K562 (cell line): Measurements from ENCODE around the gene GALNT12. TPM values are rescaled to one million over a fixed set of nuclear protein-coding genes. Genes with fewer than 3 reads are reported as not detected.

Source experiments
- ARID3A ChIP-seq: IDR thresholded peaks from 2 replicates; pipeline ENCODE4 v1.6.1; 2012; ENCODE audit warnings: low read depth, low read length, improper control_type of control experiment, borderline replicate concordance
- ELF1 ChIP-seq: fragments of 200-800 bp; sonication (Bioruptor generic); IDR thresholded peaks from 2 replicates; pipeline ENCODE4 v1.6.1; 2016; ENCODE audit warnings: missing genetic modification characterization, missing compliant biosample characterization
- JUNB ChIP-seq: fragments of 450-650 bp; formaldehyde crosslinking; conservative IDR thresholded peaks from 2 replicates; pipeline ENCODE4 v1.4.0; 2020; ENCODE audit warnings: mild to moderate bottlenecking
- MBD2 ChIP-seq: sonication (generic); IDR thresholded peaks from 2 replicates; pipeline ENCODE4 v1.6.1; 2016; ENCODE audit warnings: low read depth, borderline replicate concordance
- MTF1 ChIP-seq: fragments of 250-450 bp; sonication (Bioruptor Pico); IDR thresholded peaks from 2 replicates; pipeline ENCODE4 v1.9.0; 2021; ENCODE audit warnings: moderate library complexity, mild to moderate bottlenecking, inconsistent platforms, borderline replicate concordance
- NR4A1 ChIP-seq, 2 experiments: fragments of 250-450 bp in 1 of 2; fragments of 450-650 bp in 1 of 2; sonication (Bioruptor Pico) in 1 of 2; IDR thresholded peaks; 2 replicates each; pipeline versions ENCODE4 v1.4.0 to v1.6.1; 2016 to 2020; ENCODE audit warnings: mild to moderate bottlenecking in 2 of 2, missing compliant biosample characterization in 1 of 2, missing genetic modification characterization in 1 of 2, moderate library complexity in 1 of 2
- POLR2AphosphoS2 ChIP-seq: IDR thresholded peaks from 2 replicates; pipeline ENCODE4 v1.6.1; 2012; ENCODE audit warnings: low read length, improper control_type of control experiment
- RBM39 ChIP-seq: fragments of 200-400 bp; formaldehyde crosslinking; optimal IDR thresholded peaks from 2 replicates; pipeline ENCODE3; 2018; ENCODE audit warnings: low read depth, low read length
- SMARCE1 ChIP-seq: fragments of 450-650 bp; IDR thresholded peaks from 2 replicates; pipeline ENCODE4 v1.7.1; 2016; ENCODE audit warnings: mild to moderate bottlenecking
- TSHZ1 ChIP-seq: fragments of 250-450 bp; sonication (Bioruptor Pico); IDR thresholded peaks from 2 replicates; pipeline ENCODE4 v1.4.0; 2020; ENCODE audit warnings: mild to moderate bottlenecking, moderate library complexity
- ZBTB1 ChIP-seq: sonication (generic); formaldehyde crosslinking; IDR thresholded peaks from 2 replicates; pipeline ENCODE4 v1.8.1; 2023; ENCODE audit warnings: missing genetic modification reagents, low read depth, mild to moderate bottlenecking, borderline replicate concordance
- ZBTB34 ChIP-seq: fragments of 250-450 bp; sonication (Bioruptor Pico); IDR thresholded peaks from 2 replicates; pipeline ENCODE4 v1.8.0; 2021; ENCODE audit warnings: mild to moderate bottlenecking, moderate library complexity
- ZBTB49 ChIP-seq: sonication (generic); formaldehyde crosslinking; IDR thresholded peaks from 2 replicates; pipeline ENCODE4 v1.8.0; 2022; ENCODE audit warnings: missing genetic modification reagents, mild to moderate bottlenecking, borderline replicate concordance
- ZNF217 ChIP-seq: sonication (generic); formaldehyde crosslinking; IDR thresholded peaks from 2 replicates; pipeline ENCODE4 v1.8.0; 2022; ENCODE audit warnings: mild to moderate bottlenecking, missing genetic modification reagents
- polyA plus RNA-seq, 8 experiments: library from polyadenylated mRNA; depleted of rRNA in 4 of 8; stranded (reverse) in 5 of 8; unstranded in 3 of 8; fragments of >200 nt; fragmentation: Nextera tagmentation in 2 of 8; fragmentation: Illumina TruSeq in 1 of 8; extraction: Ambion mirVana in 2 of 8; extraction: Trizol in 1 of 8; gene quantifications; 2 replicates each; pipeline versions ENCODE4 v1.2.1 to v1.2.3, GENCODE V29; 2011 to 2014; ENCODE audit warnings: inconsistent platforms in 1 of 8, missing spikeins in 1 of 8
- total RNA-seq, 7 experiments: library from RNA; depleted of rRNA in 6 of 7; stranded (reverse); fragments of >200 nt in 6 of 7; fragmentation: Illumina TruSeq in 2 of 7; extraction: Trizol in 2 of 7; gene quantifications; 2 replicates each; pipeline versions ENCODE4 v1.2.1 to v1.2.3, GENCODE V29; 2011 to 2021; ENCODE audit warnings: low replicate concordance in 1 of 7

Gene GALNT12
- total and polyA plus RNA-seq, 9 of the 15 experiments (the other 6 are each of a cell fraction or from before 2014, with no cell fraction given), result 29.7 to 82.9 (median 44.2) TPM

GRCh38 chr9:98867429-98868168 is 60.1 kb downstream of the GALNT12 start (continued):
- TF ChIP-seq ARID3A (no peak), JUNB (CRISPR knock-in tag) (peak; percentile 72), ZBTB1 (CRISPR knock-in tag) (no peak), NR4A1 (CRISPR knock-in tag; IDR thresholded peaks at IDR 0.05) (peak; percentile 4; the same call in 1 of the 2 replicates), NR4A1 (tag; IDR thresholded peaks at IDR 0.05) (peak; percentile 96), SMARCE1 (peak; percentile 79; the same call in 1 of the 2 replicates), ZNF217 (no peak), RBM39 (no peak), ZBTB34 (peak; percentile 7; the same call in 1 of the 2 replicates), POLR2AphosphoS2 (no peak), MBD2 (no peak), ELF1 (no peak), MTF1 (no peak), ZBTB49 (CRISPR knock-in tag) (no peak), TSHZ1 (CRISPR knock-in tag) (peak; percentile 72)
